ENCODE data around the gene HSPH1. TPM values are rescaled to one million over a fixed set of nuclear protein-coding genes. Genes with fewer than 3 reads are reported as not detected.

The HSPH1 gene
- total RNA-seq, 1 donor from 2014 or later: 94.9 TPM

DNA sequence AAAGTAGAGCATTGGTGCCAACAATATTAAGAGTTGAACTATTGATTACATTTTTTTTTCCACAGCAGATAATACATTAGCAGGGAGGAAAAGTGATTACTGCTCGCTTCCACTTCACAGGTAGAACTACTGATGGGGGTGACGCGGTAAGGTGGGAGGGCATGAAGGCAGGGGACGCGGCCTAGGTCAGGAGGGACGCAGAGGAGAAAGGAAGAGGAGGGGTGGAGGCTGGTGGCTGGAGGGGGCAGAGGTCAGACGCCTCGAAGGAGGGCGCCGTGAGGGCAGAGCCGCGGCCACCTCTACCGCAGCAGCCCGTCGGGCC, 37.8 kb upstream of the HSPH1 start:
- TF ChIP-seq EZH2 (IDR thresholded peaks at IDR 0.05) (no peak), EZH2phosphoT487 (IDR thresholded peaks at IDR 0.05) (no peak)
- Histone ChIP-seq H3K4me3 (peak overlapping the region; percentile 81), H3F3A (ENCODE audit: low read depth) (peaks cover 12% of the 10 kb centered on the region), H4K20me1 (ENCODE audit: low read depth) (no peaks in the 10 kb centered on the region), H3K4me2 (peak overlapping the region; percentile 60), H3K9ac (no peak overlapping the region), H3K4me1 (peaks cover 18% of the 10 kb centered on the region), H3K79me2 (ENCODE audit: low read depth) (peaks cover 11% of the 10 kb centered on the region), H3K9me3 (ENCODE audit: low read depth) (no peaks in the 10 kb centered on the region), H3K27ac (no peak overlapping the region), H2AFZ (replicated peaks) (no peak overlapping the region), H3K36me3 (no peaks in the 10 kb centered on the region), H3K27me3 (peaks cover 5% of the 10 kb centered on the region)
- Mint-ChIP-seq H3K4me1 (peaks cover 6% of the 10 kb centered on the region), H3K36me3 (no peaks in the 10 kb centered on the region), H3K27ac (no peak overlapping the region), H3K4me3 (peak overlapping the region; percentile 84), H3K9me3 (no peaks in the 10 kb centered on the region), H3K27me3 (ENCODE audit: insufficient read depth, low read depth) (no peaks in the 10 kb centered on the region)
- no peak for DNase-seq (ENCODE audit: low spot score)

DNA sequence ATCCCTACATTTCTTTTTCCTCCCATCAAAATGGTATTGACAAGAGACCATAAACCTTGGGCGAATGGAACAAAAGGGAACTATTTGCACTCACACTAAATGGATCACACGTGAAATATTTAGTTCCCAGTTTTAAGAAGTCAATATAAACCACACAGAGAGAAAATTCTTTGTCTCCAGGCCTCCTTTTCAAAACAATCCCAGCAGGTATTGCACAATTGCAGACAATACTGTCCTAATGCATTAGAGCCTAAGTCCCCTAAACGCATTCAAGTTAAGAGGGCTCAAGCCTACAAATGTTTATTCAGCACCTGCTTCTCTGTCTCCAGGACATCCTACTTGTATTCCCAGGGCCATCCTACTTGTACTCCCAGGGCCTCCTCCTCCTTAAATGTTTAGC, 36.8 kb upstream of the HSPH1 start:
- H3K4me1 Mint-ChIP-seq: peaks cover 6% of the 10 kb centered on the region
- TF ChIP-seq EZH2 (IDR thresholded peaks at IDR 0.05): no peak
- TF ChIP-seq EZH2phosphoT487 (IDR thresholded peaks at IDR 0.05): no peak
- TF ChIP-seq CTCF (IDR thresholded peaks at IDR 0.05): no peak
- H3K27me3 Mint-ChIP-seq (ENCODE audit: insufficient read depth, low read depth): no peaks in the 10 kb centered on the region
- H3K9me3 ChIP-seq (ENCODE audit: low read depth): no peaks in the 10 kb centered on the region
- H3F3A ChIP-seq (ENCODE audit: low read depth): peaks cover 12% of the 10 kb centered on the region
- H3K4me3 Mint-ChIP-seq: peak overlapping the region; percentile 34
- H3K4me1 ChIP-seq: peaks cover 18% of the 10 kb centered on the region
- H3K27me3 ChIP-seq: peaks cover 5% of the 10 kb centered on the region
- H3K79me2 ChIP-seq (ENCODE audit: low read depth): peaks cover 11% of the 10 kb centered on the region
- H2AFZ ChIP-seq (replicated peaks): no peak overlapping the region
- no peak overlapping the region for H3K9ac ChIP-seq
- no peaks in the 10 kb centered on the region for H4K20me1 ChIP-seq (ENCODE audit: low read depth)
- H3K36me3 ChIP-seq: no peaks in the 10 kb centered on the region
- H3K4me3 ChIP-seq: no peak overlapping the region
- H3K9me3 Mint-ChIP-seq: no peaks in the 10 kb centered on the region
- no peak overlapping the region for H3K27ac ChIP-seq
- no peaks in the 10 kb centered on the region for H3K36me3 Mint-ChIP-seq
- no peak overlapping the region for H3K27ac Mint-ChIP-seq
- no peak for DNase-seq (ENCODE audit: low spot score)
- no peak overlapping the region for H3K4me2 ChIP-seq

GRCh38 chr13:31196992-31197391, 35.3 kb upstream of the HSPH1 start:
- Histone ChIP-seq H3K4me3 (no peak overlapping the region), H3F3A (ENCODE audit: low read depth) (peaks cover 12% of the 10 kb centered on the region), H3K4me2 (no peak overlapping the region), H3K36me3 (no peaks in the 10 kb centered on the region), H3K4me1 (peaks cover 18% of the 10 kb centered on the region), H3K9me3 (ENCODE audit: low read depth) (no peaks in the 10 kb centered on the region), H4K20me1 (ENCODE audit: low read depth) (no peaks in the 10 kb centered on the region), H3K79me2 (ENCODE audit: low read depth) (peaks cover 10% of the 10 kb centered on the region), H3K27me3 (peaks cover 5% of the 10 kb centered on the region), H3K27ac (no peak overlapping the region), H2AFZ (replicated peaks) (peak overlapping the region; percentile 22), H3K9ac (no peak overlapping the region)
- Mint-ChIP-seq H3K36me3 (no peaks in the 10 kb centered on the region), H3K9me3 (no peaks in the 10 kb centered on the region), H3K4me3 (no peak overlapping the region), H3K27me3 (ENCODE audit: insufficient read depth, low read depth) (no peaks in the 10 kb centered on the region), H3K4me1 (peaks cover 6% of the 10 kb centered on the region), H3K27ac (no peak overlapping the region)
- DNase-seq (ENCODE audit: low spot score): no peak
- TF ChIP-seq EZH2phosphoT487 (IDR thresholded peaks at IDR 0.05) (no peak), EZH2 (IDR thresholded peaks at IDR 0.05) (no peak), CTCF (IDR thresholded peaks at IDR 0.05) (no peak)

DNA sequence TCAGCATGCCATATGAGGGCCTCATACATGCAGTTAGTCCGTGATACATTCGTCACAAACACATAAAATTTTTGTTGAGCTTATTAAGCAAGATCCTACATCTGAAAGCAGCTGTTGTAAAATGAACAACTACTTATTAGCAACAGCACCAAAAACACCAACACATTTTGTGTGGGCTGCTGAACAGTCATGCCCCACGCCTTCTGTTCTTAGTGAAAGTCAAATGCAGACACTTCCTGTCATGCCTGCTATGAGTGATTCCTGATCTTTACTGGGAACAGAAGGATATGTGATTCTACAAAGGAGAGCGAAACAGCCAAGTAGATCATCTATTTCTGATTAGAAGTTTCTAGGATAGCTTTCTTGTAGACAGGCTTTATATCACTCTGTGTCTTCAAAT, 33.9 kb upstream of the HSPH1 start:
- H3K4me3 Mint-ChIP-seq: no peak overlapping the region
- H2AFZ ChIP-seq (replicated peaks): no peak overlapping the region
- H4K20me1 ChIP-seq (ENCODE audit: low read depth): no peaks in the 10 kb centered on the region
- no peak for DNase-seq (ENCODE audit: low spot score)
- TF ChIP-seq EZH2phosphoT487 (IDR thresholded peaks at IDR 0.05) (no peak), EZH2 (IDR thresholded peaks at IDR 0.05) (no peak), CTCF (IDR thresholded peaks at IDR 0.05) (no peak)
- H3K36me3 Mint-ChIP-seq: no peaks in the 10 kb centered on the region
- no peaks in the 10 kb centered on the region for H3K27me3 ChIP-seq
- no peaks in the 10 kb centered on the region for H3K27me3 Mint-ChIP-seq (ENCODE audit: insufficient read depth, low read depth)
- no peak overlapping the region for H3K4me2 ChIP-seq
- H3K4me3 ChIP-seq: no peak overlapping the region
- H3K9me3 ChIP-seq (ENCODE audit: low read depth): no peaks in the 10 kb centered on the region
- no peak overlapping the region for H3K27ac Mint-ChIP-seq
- no peaks in the 10 kb centered on the region for H3K79me2 ChIP-seq (ENCODE audit: low read depth)
- peaks cover 10% of the 10 kb centered on the region for H3K4me1 ChIP-seq
- no peaks in the 10 kb centered on the region for H3K36me3 ChIP-seq
- H3K27ac ChIP-seq: no peak overlapping the region
- no peaks in the 10 kb centered on the region for H3K9me3 Mint-ChIP-seq
- H3K9ac ChIP-seq: no peak overlapping the region
- no peaks in the 10 kb centered on the region for H3K4me1 Mint-ChIP-seq
- H3F3A ChIP-seq (ENCODE audit: low read depth): peaks cover 12% of the 10 kb centered on the region

Measured in neural progenitor cell (in vitro differentiated cells).